Testis (tissue), 3 donors: ENCODE measurements around the gene MBD3L3. TPM values are rescaled to one million over a fixed set of nuclear protein-coding genes. Genes with fewer than 3 reads are reported as not detected.

Experiments
- DNase-seq: peaks from one replicate; pipeline ENCODE4 v3.0.0-alpha.2; 2019
- H3K27ac ChIP-seq, 2 donors: fragments of 200-600 bp; sonication (generic); one replicate each; pipeline ENCODE4 v1.5.1; 2019
- H3K27me3 ChIP-seq: fragments of 200-600 bp; sonication (generic); one replicate; pipeline ENCODE4 v1.5.1; 2019
- H3K36me3 ChIP-seq: fragments of 200-600 bp; sonication (generic); one replicate; pipeline ENCODE4 v1.5.1; 2017; ENCODE audit warnings: low read depth; ENCODE audit errors: missing control alignments
- H3K4me1 ChIP-seq: fragments of 200-600 bp; sonication (generic); one replicate; pipeline ENCODE4 v1.5.1; 2019
- H3K4me3 ChIP-seq, 2 donors: fragments of 200-600 bp; sonication (generic); one replicate each; pipeline ENCODE4 v1.5.1; 2017 to 2019
- H3K9me3 ChIP-seq: fragments of 200-600 bp; sonication (generic); one replicate; pipeline ENCODE4 v1.5.1; 2017
- POLR2A ChIP-seq: fragments of 450-650 bp; IDR thresholded peaks from one replicate; pipeline ENCODE4 v1.6.1; 2017; ENCODE audit warnings: antibody characterized with exemption, mild to moderate bottlenecking, moderate library complexity
- WGBS, 2 donors: methylation state at CpG; one replicate each; pipeline ENCODE4 v1.1.5; 2018; 5-methylcytosine and 5-hydroxymethylcytosine counted together
- intact Hi-C: fragments of 100-400 bp; cut with DNase I; formaldehyde crosslinking; loops from one replicate; pipeline ENCODE4 v1.15.1; 2023; ENCODE audit warnings: low total_unique reads
- polyA plus RNA-seq: library from polyadenylated mRNA; stranded (reverse); fragments of 350-450 nt; fragmentation: Illumina TruSeq; extraction: RNeasy Lipid Tissue Mini Kit (QIAGEN cat#74804); gene quantifications from one replicate; pipeline ENCODE4 v1.2.3, GENCODE V29; 2014; ENCODE audit warnings: low read depth, low replicate concordance; ENCODE audit not compliant: insufficient read depth
- total RNA-seq, 2 donors: library from RNA; depleted of rRNA; stranded (reverse); fragments of >200 nt; gene quantifications; one replicate each; pipeline ENCODE4 v1.2.3, GENCODE V29; 2016
- TF ChIP-seq, protein P1 (sequence below), 3 experiments: fragments of 450-650 bp in 2 of 3; fragments of 200-600 bp in 1 of 3; sonication (generic) in 1 of 3; IDR thresholded peaks; one replicate each; pipeline ENCODE4 v1.5.1; 2016 to 2019; ENCODE audit warnings: antibody characterized with exemption in 3 of 3, mild to moderate bottlenecking in 2 of 3, moderate library complexity in 1 of 3

MBD3L3 gene
- total and polyA plus RNA-seq, 3 donors from 2014 or later = 2.2 to 2.6 TPM; not detected in 1

- Histone ChIP-seq H3K27me3 (no peaks in the 10 kb centered on the region), H3K4me1 (peaks cover 21% of the 10 kb centered on the region), H3K9me3 (no peaks in the 10 kb centered on the region), H3K36me3 (no peaks in the 10 kb centered on the region), H3K4me3 (peak overlapping the region; percentile 70 to 73), H3K27ac (peak overlapping the region; percentile 89 to 96)
- TF ChIP-seq, protein P1, sequence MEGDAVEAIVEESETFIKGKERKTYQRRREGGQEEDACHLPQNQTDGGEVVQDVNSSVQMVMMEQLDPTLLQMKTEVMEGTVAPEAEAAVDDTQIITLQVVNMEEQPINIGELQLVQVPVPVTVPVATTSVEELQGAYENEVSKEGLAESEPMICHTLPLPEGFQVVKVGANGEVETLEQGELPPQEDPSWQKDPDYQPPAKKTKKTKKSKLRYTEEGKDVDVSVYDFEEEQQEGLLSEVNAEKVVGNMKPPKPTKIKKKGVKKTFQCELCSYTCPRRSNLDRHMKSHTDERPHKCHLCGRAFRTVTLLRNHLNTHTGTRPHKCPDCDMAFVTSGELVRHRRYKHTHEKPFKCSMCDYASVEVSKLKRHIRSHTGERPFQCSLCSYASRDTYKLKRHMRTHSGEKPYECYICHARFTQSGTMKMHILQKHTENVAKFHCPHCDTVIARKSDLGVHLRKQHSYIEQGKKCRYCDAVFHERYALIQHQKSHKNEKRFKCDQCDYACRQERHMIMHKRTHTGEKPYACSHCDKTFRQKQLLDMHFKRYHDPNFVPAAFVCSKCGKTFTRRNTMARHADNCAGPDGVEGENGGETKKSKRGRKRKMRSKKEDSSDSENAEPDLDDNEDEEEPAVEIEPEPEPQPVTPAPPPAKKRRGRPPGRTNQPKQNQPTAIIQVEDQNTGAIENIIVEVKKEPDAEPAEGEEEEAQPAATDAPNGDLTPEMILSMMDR (IDR thresholded peaks at IDR 0.05) = no peak
- TF ChIP-seq POLR2A = no peak
- WGBS, 2 donors = 7 to 8% methylated on average over 9 of the region's 9 CpGs
- intact Hi-C loops = no loop called here
- no peak for DNase-seq
These were observed 41.1 kb upstream of the MBD3L3 start for GRCh38 chr19:7099597-7099921.

GRCh38 chr19:7098701-7099596, 40.5 kb upstream of the MBD3L3 start:
- no peaks in the 10 kb centered on the region for H3K36me3 ChIP-seq
- H3K27ac ChIP-seq = peak overlapping the region; percentile 89 to 96
- H3K4me1 ChIP-seq = peaks cover 21% of the 10 kb centered on the region
- intact Hi-C loops = no loop called here
- H3K4me3 ChIP-seq = peak overlapping the region; percentile 70 to 73
- peak; percentile 92 for DNase-seq
- no peaks in the 10 kb centered on the region for H3K27me3 ChIP-seq
- TF ChIP-seq POLR2A = no peak
- TF ChIP-seq, protein P1 (IDR thresholded peaks at IDR 0.05) = no peak
- H3K9me3 ChIP-seq = no peaks in the 10 kb centered on the region
- 0 to 1% methylated on average over 78 of the region's 78 CpGs for WGBS, 2 donors

- Histone ChIP-seq H3K27me3 (no peaks in the 10 kb centered on the region), H3K4me1 (peaks cover 21% of the 10 kb centered on the region), H3K36me3 (no peaks in the 10 kb centered on the region), H3K27ac (peak overlapping the region in 1 of 2 donors; percentile 89), H3K4me3 (peak overlapping the region in 1 of 2 donors; percentile 73), H3K9me3 (no peaks in the 10 kb centered on the region)
- intact Hi-C loops = no loop called here
- WGBS, 2 donors = 60 to 77% methylated on average over 3 of the region's 3 CpGs
- TF ChIP-seq POLR2A = no peak
- TF ChIP-seq, protein P1 (IDR thresholded peaks at IDR 0.05) = no peak
- DNase-seq = no peak
These were observed 39.6 kb upstream of the MBD3L3 start for GRCh38 chr19:7098096-7098495.

DNA sequence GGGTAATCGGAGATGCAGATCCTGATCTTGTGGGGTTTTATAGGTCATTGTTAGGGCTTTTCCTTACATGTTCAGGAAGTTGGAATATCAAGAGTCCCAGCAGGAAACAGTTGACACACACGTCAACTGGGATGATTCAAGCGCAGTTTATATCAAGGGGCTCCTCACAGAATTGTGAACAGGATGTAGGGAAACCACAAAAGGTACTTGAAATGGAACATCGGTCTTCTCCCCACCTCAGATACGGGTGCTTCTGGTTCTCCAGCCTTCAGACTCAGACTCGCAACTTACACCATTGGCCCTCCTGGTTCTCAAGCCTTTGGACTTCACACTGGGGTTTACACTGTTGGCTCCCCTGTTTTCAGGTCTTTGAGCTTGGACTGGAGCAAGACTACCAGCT, 30.5 kb upstream of the MBD3L3 start:
- WGBS, 2 donors = 92 to 98% methylated on average over 6 of the region's 6 CpGs
- Histone ChIP-seq H3K4me1 (no peaks in the 10 kb centered on the region), H3K27ac (no peak overlapping the region), H3K4me3 (no peak overlapping the region), H3K27me3 (no peaks in the 10 kb centered on the region), H3K9me3 (peaks cover 2% of the 10 kb centered on the region), H3K36me3 (no peaks in the 10 kb centered on the region)
- no peak for DNase-seq
- no peak for TF ChIP-seq POLR2A
- TF ChIP-seq, protein P1 (IDR thresholded peaks at IDR 0.05) = no peak
- intact Hi-C loops = no loop called here
